ENCODE results near the gene SLK. TPM values are rescaled to one million over a fixed set of nuclear protein-coding genes. Genes with fewer than 3 reads are reported as not detected.

The SLK gene
- total and polyA plus RNA-seq, 2 of the 13 experiments (the other 11 are each of a cell fraction or from before 2014, with no cell fraction given) = 3.4 to 22.8 TPM

DNA sequence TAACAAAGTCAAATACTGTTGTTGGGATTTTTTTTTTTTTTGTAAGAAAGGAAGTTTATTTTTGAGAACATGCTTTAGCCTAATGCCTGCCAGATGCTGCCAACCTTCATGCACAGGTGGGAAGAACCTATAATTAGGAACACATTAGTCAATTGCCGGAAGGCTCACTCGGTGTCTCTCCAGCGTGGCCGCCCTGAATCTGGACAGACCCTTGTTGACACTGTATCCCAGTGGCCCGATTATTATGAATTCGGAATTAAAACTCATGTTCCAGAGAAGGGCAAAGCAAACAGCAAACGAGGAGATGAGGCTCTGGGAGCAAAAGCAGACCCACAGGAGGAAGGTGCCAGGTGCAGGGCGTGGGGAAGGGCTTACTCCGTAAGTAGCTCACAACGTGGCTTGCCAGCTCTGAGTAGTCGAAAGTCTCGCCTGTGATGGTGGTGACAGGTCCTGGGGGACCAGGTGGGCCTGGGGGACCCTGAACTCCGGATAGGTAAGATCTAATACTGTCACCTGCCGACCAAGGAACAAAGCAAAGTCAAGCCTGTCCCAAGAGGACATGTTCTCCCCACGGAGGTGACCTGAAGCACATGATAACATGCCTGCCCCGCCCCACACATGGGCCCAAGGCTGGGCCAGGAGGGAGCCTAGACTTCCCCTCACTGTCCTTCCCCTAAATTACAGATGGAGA lies 70.5 kb downstream of the SLK start:
- H3K9ac ChIP-seq (ENCODE audit: insufficient read depth, low read depth, low read length) = no peak overlapping the region
- ATAC-seq (no peak), DNase-seq (ENCODE audit: low spot score) (no peak), FAIRE-seq (no peak)
- BruUV-seq (replicated peaks) = no TSS peak
- no peak overlapping the region for H2AFZ ChIP-seq (ENCODE audit: low read length)
- no peaks in the 10 kb centered on the region for H3K79me2 ChIP-seq (ENCODE audit: insufficient read depth, low read length)
- intact Hi-C loops (cut with micrococcal nuclease; ENCODE audit: unreplicated experiment) (no loop called here), in situ Hi-C loops (cut with HindIII; ENCODE audit: extremely low pct_ligation_motif_present, low pct_unique_long_range_greater_than_20kb) (no loop called here)
- H3K27ac ChIP-seq (ENCODE audit: extremely low read length, insufficient read depth, low read length) = no peak overlapping the region
- ChIA-PET POLR2A (no interaction called here), CTCF (ENCODE audit: low intra/inter-chr PET ratio, low total read pairs) (no interaction called here)
- 43% methylated on average over 9 of the region's 16 CpGs for whole genome bisulfite sequencing (ENCODE audit: low lambda C conversion rate)
- H3K9me3 ChIP-seq (ENCODE audit: low read length) = no peaks in the 10 kb centered on the region
- H3K36me3 ChIP-seq (replicated peaks in 1 of 2; ENCODE audit: control insufficient read depth in 1 of 2, insufficient read depth in 2 of 2, low read length in 2 of 2) = no peaks in the 10 kb centered on the region
- H3K27me3 ChIP-seq (ENCODE audit: control insufficient read depth in 1 of 2, insufficient read depth in 2 of 2, low read length in 2 of 2) = peaks cover 1 to 18% of the 10 kb centered on the region in 2 experiments; a peak in 4 of 5 replicates
- no peak overlapping the region for H3K4me2 ChIP-seq (ENCODE audit: low read depth, low read length)
- H4K20me1 ChIP-seq (ENCODE audit: insufficient read depth, low read length) = no peaks in the 10 kb centered on the region
- H3K4me3 ChIP-seq (replicated peaks in 1 of 3; ENCODE audit: insufficient read depth in 1 of 3, low read depth in 2 of 3, low read length in 3 of 3) = no peak overlapping the region
- no peaks in the 10 kb centered on the region; the same call in 1 of the 2 replicates for H3K4me1 ChIP-seq (ENCODE audit: insufficient read depth, low read length)
- TF ChIP-seq ZIK1 (CRISPR knock-in tag; IDR thresholded peaks at IDR 0.05; ENCODE audit: borderline replicate concordance, low read depth) (no peak), CEBPZ (IDR thresholded peaks at IDR 0.05; ENCODE audit: low read length) (no peak), ARNTL (CRISPR knock-in tag; IDR thresholded peaks at IDR 0.05) (no peak), SMAD3 (CRISPR knock-in tag; IDR thresholded peaks at IDR 0.05) (no peak), HOXA9 (CRISPR knock-in tag; IDR thresholded peaks at IDR 0.05; ENCODE audit: borderline replicate concordance) (no peak)
- TF ChIP-seq, protein P1, sequence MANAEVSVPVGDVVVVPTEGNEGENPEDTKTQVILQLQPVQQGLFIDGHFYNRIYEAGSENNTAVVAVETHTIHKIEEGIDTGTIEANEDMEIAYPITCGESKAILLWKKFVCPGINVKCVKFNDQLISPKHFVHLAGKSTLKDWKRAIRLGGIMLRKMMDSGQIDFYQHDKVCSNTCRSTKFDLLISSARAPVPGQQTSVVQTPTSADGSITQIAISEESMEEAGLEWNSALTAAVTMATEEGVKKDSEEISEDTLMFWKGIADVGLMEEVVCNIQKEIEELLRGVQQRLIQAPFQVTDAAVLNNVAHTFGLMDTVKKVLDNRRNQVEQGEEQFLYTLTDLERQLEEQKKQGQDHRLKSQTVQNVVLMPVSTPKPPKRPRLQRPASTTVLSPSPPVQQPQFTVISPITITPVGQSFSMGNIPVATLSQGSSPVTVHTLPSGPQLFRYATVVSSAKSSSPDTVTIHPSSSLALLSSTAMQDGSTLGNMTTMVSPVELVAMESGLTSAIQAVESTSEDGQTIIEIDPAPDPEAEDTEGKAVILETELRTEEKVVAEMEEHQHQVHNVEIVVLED (CRISPR knock-in tag; IDR thresholded peaks at IDR 0.05; ENCODE audit: borderline replicate concordance) = no peak

All from HepG2 (cell line).